SK-N-MC (cell line): ENCODE data around the gene SCFD2.

Experiments used
- EZH2 ChIP-seq: fragments of 200-600 bp; sonication (generic); IDR thresholded peaks from one replicate; pipeline ENCODE4 v1.6.1; 2017; ENCODE audit warnings: antibody characterized with exemption
- FOXP2 ChIP-seq: optimal IDR thresholded peaks from 2 replicates; pipeline ENCODE3; 2011; ENCODE audit warnings: mild to moderate bottlenecking, moderate library complexity; ENCODE audit not compliant: insufficient read depth; ENCODE audit errors: extremely low read length, control extremely low read depth
- POLR2AphosphoS5 ChIP-seq: IDR thresholded peaks from 2 replicates; pipeline ENCODE4 v1.6.1; 2012; ENCODE audit warnings: mild to moderate bottlenecking, low read depth, low read length, borderline replicate concordance

GRCh38 chr4:52966781-52967180, 399.1 kb downstream of the SCFD2 start:
- TF ChIP-seq EZH2 (no peak), POLR2AphosphoS5 (no peak), FOXP2 (no peak)
